CD4-positive, alpha-beta T cell treated with Interleukin-15 for 4 hours (primary cell): ENCODE results near the gene BCOR.

ENCODE experiments used
- DNase-seq: peaks from one replicate; pipeline ENCODE4 v3.0.0-alpha.2; 2020; ENCODE audit warnings: low spot score

Gene BCOR

GRCh38 chrX:40084471-40085101 is 13.2 kb downstream of the BCOR start:
- no peak for DNase-seq

GRCh38 chrX:40083979-40084359 is 13.8 kb downstream of the BCOR start:
- no peak for DNase-seq

- no peak for DNase-seq
Observed at GRCh38 chrX:40083120-40083978, 14.4 kb downstream of the BCOR start.

- no peak for DNase-seq
Observed at GRCh38 chrX:40082447-40083119, 15.2 kb downstream of the BCOR start.

GRCh38 chrX:40081679-40082068 is 16.1 kb downstream of the BCOR start:
- DNase-seq, result no peak

GRCh38 chrX:40080894-40081678 is 16.7 kb downstream of the BCOR start:
- no peak for DNase-seq

GRCh38 chrX:40079572-40079971 is 18.2 kb downstream of the BCOR start:
- DNase-seq, result no peak

- no peak for DNase-seq
Observed at GRCh38 chrX:40078489-40079227, 19.1 kb downstream of the BCOR start.

- no peak for DNase-seq
Observed at GRCh38 chrX:40077906-40078305, 19.9 kb downstream of the BCOR start.

GRCh38 chrX:40076750-40077575 is 20.8 kb downstream of the BCOR start:
- DNase-seq, result no peak

- DNase-seq, result no peak
Observed at GRCh38 chrX:40074959-40075332, 22.8 kb downstream of the BCOR start.

- no peak for DNase-seq
Observed at GRCh38 chrX:40074080-40074958, 23.4 kb downstream of the BCOR start.

GRCh38 chrX:40073439-40074054 is 24.2 kb downstream of the BCOR start:
- DNase-seq, result no peak

- DNase-seq, result no peak
Observed at GRCh38 chrX:40072246-40072645, 25.5 kb downstream of the BCOR start.

- DNase-seq, result peak; percentile 44
Observed at GRCh38 chrX:40068048-40068447, 29.7 kb downstream of the BCOR start.

GRCh38 chrX:40066700-40067099 is 31.1 kb downstream of the BCOR start:
- no peak for DNase-seq

GRCh38 chrX:40065296-40066046 is 32.3 kb downstream of the BCOR start:
- peak; percentile 12 for DNase-seq

GRCh38 chrX:40064055-40064597 is 33.6 kb downstream of the BCOR start:
- no peak for DNase-seq
